ENCODE results near the gene STOML3.

- TF ChIP-seq FOXM1 (IDR thresholded peaks at IDR 0.05; ENCODE audit: borderline replicate concordance, low read depth) (no peak), YY1 (IDR thresholded peaks at IDR 0.05; ENCODE audit: low read depth) (no peak), TEAD4 (IDR thresholded peaks at IDR 0.05) (no peak), NFIC (IDR thresholded peaks at IDR 0.05) (no peak), REST (IDR thresholded peaks at IDR 0.05; ENCODE audit: low read depth) (no peak), CREB1 (IDR thresholded peaks at IDR 0.05; ENCODE audit: low read depth) (no peak), MAX (IDR thresholded peaks at IDR 0.05) (no peak), USF1 (IDR thresholded peaks at IDR 0.05) (no peak), TAF1 (IDR thresholded peaks at IDR 0.05; ENCODE audit: low read depth) (no peak), EP300 (IDR thresholded peaks at IDR 0.05; ENCODE audit: borderline replicate concordance) (no peak), RAD21 (IDR thresholded peaks at IDR 0.05; ENCODE audit: low read depth) (no peak)
These were observed 34.8 kb upstream of the STOML3 start for GRCh38 chr13:39025433-39025839.
